ENCODE results near the gene GZMM.

The GZMM gene

DNA sequence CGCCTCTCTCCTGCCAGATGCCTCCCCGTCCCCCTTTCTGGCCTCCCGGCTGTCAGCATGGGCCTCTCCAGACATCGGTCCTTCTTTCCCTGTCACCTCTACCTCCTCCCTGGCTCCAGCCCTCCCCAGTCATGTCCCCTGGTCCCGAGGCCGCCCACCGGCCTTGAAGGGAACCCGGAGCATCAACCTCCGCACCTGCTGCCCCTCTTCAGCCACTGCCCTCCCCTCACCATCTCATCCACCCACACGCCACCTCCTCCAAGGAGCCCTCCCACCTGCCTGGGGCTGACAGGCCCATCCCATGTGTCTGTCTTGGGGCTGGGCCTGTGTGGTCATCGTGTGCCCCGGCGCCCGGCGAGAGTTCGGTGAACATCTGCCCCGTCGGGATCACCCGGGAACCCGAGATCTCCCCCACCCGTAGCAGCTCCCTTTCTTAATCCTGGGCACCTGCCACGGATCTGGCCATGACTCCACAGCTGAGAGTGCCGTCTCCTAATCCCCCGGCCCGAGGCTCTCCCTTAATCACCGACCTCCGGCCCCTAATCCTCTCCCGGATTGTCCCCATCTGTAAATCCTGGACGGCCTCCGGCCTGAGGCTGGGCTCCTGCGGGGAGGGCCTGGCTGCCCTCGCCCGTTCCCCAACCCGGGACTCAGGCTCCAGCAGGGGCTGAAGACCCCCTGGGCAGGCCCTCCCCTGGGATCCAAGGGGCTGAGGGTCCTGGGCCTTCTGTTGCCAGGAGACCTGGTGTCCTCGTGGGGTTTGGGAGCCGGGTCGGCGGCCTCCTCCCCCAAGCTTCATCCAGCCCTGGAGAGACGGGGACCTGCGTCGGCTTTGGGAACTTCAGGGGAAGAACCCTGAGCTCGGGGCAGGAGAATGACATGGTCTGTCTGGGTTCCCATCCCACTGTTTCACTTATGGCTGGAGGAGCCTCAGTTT, 51.7 kb downstream of the GZMM start:
- H3K27me3 ChIP-seq (ENCODE audit: control insufficient read depth, insufficient read depth, low read length), result peaks cover 41% of the 10 kb centered on the region
- no peak overlapping the region for H3K27ac ChIP-seq (ENCODE audit: low read depth, low read length)
- H3K36me3 ChIP-seq (ENCODE audit: control insufficient read depth, insufficient read depth, low read length), result no peaks in the 10 kb centered on the region
- no peak overlapping the region for H3K4me3 ChIP-seq (ENCODE audit: low read depth, low read length)
- no peaks in the 10 kb centered on the region for H3K9me3 ChIP-seq (ENCODE audit: control insufficient read depth, insufficient read depth, low read depth, low read length)
- no peak overlapping the region for H3K9ac ChIP-seq (ENCODE audit: low read length)
- H3K4me1 ChIP-seq (ENCODE audit: control insufficient read depth, insufficient read depth, low read length), result 0 out of 2 replicates have a peak, but pooled peaks cover 2% of the 10 kb centered on the region

DNA sequence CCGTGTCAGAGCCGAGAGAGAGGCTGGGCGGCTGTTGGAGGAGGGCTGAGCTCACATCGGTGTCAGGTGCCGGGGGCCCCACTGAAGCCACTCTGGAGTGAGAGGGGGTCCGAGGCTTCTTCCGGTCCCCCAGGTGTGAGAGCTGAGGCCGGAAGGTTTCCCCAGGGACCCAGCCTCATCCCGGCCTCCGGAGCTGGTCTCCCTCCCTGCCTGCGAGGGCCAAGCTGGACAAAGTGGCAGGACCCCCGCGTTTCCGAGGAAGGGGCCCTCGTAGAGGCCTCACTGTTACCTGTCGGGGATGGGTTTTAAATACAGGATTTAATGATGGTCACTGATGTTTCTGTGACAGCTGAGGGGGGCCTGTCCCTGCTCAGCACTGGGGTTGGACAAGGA, 52.4 kb downstream of the GZMM start:
- no peak overlapping the region for H3K27ac ChIP-seq (ENCODE audit: low read depth, low read length)
- no peaks in the 10 kb centered on the region for H3K36me3 ChIP-seq (ENCODE audit: control insufficient read depth, insufficient read depth, low read length)
- no peak overlapping the region for H3K9ac ChIP-seq (ENCODE audit: low read length)
- H3K9me3 ChIP-seq (ENCODE audit: control insufficient read depth, insufficient read depth, low read depth, low read length), result peaks cover 2% of the 10 kb centered on the region
- peaks cover 34% of the 10 kb centered on the region for H3K27me3 ChIP-seq (ENCODE audit: control insufficient read depth, insufficient read depth, low read length)
- H3K4me3 ChIP-seq (ENCODE audit: low read depth, low read length), result no peak overlapping the region
- 0 out of 2 replicates have a peak, but pooled peaks cover 1% of the 10 kb centered on the region for H3K4me1 ChIP-seq (ENCODE audit: control insufficient read depth, insufficient read depth, low read length)

DNA sequence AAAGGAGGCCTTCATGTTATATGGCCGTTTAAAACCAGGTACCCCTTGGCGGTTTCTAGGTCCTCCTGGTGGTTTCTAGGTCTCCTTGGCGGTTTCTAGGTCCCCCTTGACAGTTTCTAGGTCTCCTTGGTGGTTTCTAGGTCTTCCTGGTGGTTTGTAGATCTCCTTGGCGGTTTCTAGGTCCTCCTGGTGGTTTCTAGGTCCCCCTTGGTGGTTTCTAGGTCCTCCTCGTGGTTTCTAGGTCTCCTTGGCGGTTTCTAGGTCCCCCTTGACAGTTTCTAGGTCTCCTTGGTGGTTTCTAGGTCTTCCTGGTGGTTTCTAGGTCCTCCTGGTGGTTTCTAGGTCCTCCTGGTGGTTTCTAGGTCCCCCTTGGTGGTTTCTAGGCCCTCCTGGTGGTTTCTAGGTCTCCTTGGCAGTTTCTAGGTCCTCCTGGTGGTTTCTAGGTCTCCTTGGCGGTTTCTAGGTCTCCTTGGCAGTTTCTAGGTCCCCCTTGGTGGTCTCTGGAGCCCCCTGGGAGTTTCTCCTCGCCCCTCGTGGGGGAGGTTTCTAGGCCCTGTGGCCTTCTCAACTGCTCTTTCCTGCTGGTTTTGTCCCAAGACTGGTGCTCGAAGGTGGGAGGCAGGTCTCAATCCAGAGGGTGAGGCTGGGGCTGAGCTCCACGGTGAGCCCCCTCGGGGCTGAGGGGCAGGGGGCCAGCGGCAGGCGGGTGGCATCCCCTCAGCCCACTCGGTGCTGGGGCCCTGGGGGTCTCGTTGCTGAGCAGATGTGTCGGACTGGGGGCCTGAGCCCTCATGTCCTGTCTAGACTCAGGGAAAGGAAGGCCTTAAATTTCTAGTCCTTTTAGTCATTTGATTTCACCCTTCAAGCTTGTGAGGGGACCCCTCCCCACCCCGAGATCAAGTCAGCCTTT, 53.8 kb downstream of the GZMM start:
- Histone ChIP-seq H3K27ac (ENCODE audit: low read depth, low read length) (no peak overlapping the region), H3K4me1 (ENCODE audit: control insufficient read depth, insufficient read depth, low read length) (no peaks in the 10 kb centered on the region), H3K27me3 (ENCODE audit: control insufficient read depth, insufficient read depth, low read length) (peaks cover 20% of the 10 kb centered on the region), H3K9ac (ENCODE audit: low read length) (no peak overlapping the region), H3K36me3 (ENCODE audit: control insufficient read depth, insufficient read depth, low read length) (no peaks in the 10 kb centered on the region), H3K9me3 (ENCODE audit: control insufficient read depth, insufficient read depth, low read depth, low read length) (peaks cover 7% of the 10 kb centered on the region), H3K4me3 (ENCODE audit: low read depth, low read length) (no peak overlapping the region)

Data from HUES6 (cell line).